ENCODE results near the gene PLEKHG1.

Gene PLEKHG1

DNA sequence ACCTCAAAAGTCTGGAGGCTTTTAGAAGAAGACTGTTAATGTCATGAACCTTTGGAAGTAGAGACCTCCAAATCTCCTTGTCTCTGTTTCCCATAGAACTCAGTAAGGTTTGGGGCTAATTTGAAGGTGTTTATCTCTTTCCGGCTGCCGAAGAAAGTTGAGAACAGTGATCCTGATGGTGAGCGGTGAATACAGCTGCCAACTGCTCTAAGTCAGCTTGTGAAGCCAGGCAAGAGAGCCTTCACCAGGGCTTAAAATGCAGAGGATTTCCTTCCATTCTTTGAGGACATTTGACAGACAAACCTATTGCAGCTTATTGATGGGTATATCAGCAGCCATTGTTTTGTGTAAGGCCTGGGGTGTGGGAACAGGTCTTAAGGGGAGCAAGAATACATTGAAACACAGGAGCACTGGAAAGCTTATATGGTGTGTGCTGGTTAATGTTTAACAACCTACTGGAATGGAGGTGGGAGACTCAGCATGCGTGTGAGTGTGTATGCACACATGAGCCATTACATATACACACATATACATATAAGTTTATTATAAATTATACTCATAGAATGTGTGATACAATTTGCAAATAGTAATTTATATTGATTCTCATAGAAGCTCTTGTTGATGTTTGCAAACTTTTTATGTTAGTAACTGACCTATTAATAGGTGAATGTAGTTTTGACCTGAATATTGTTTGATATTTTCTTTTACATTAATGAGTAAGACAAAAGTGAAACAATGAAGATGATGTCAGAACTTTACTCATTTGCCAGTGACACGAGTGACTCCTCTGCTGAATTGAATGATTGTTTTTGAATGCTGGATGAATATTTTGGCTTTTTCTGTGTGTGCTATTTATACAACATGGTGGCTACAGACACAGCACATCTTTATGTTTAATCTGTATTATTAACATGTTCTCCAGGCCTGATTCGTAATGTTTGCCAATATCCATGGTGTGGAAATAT, 18.1 kb downstream of the PLEKHG1 start:
- no peak overlapping the region for H3K4me3 ChIP-seq (ENCODE audit: low read depth, low read length)

DNA sequence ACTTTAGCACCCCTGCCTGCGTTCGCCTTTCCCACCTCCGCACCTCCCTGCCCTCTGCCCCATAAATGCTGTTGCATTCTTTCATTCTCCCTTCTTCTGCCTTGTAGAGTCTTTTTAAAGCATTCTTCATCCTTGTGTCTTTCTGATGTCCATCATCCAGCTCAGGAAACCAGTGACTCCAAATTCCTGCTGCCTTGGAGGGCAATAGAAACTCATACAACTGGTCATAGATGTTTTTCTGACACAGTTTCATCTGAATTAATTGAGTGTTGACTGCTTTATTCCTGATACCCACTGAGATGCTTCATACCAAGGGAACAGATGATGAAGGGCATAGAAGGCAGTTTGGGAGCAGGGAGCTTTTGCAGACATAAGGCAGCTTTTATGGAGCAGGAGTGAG, 19.6 kb downstream of the PLEKHG1 start:
- no peak overlapping the region for H3K4me3 ChIP-seq (ENCODE audit: low read depth, low read length)

DNA sequence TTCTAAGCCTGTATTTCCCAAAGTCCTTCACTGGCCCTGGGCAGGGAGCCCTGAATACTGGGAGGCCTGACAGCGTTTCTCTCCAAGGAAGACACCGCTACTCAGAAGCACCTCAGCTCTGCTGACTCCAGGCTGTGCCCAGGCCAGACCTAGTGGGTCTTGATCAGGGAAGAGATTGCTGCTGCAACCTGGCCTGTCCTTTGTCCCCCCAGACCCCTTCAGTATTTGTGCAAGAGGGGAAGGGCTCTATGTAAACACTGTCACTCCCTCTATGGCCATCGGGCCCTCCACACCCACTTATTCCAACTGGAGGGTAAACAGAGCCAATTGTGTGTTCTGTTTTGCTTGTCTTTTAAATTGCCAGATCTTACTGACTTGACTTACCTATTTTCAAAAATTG, 20.6 kb downstream of the PLEKHG1 start:
- H3K4me3 ChIP-seq (ENCODE audit: low read depth, low read length) = no peak overlapping the region

DNA sequence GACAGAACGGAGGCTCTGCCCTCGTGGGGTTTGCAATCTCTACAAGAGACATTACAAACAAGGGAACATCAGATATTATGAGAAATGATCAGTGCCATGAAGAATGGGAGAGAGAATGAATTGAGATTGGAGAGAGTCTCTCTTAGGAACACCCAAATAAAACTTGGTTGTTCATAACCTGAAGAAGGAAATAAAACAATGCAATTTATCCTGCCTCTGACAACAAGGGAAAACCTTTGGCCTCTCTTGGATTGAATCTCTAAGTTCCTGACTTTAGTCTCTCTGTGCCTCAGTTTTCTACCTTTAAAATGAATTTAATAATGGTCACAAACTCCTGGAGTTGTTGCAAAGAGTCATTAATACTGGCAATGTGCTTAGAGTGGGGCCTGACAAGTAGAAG, 21.1 kb downstream of the PLEKHG1 start:
- no peak overlapping the region for H3K4me3 ChIP-seq (ENCODE audit: low read depth, low read length)

DNA sequence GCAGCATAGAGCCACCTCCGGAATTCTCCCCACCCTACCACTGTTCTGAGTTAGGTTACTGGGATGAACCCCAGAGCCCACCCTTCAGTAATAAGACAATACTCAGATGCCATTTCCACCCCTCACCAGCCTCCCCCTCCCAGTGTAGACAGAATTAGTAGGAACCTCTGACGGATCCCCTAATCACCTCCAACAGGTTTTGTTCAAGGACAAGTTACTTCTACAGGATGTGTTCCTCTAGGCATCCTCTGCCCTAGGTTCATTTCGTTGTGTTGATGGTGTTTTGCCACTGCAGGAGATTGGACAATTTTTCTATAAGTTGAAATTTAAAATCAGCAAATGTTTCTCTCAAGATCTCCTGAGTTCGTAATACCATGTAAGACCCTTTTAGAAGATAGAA, 22.8 kb downstream of the PLEKHG1 start:
- no peak overlapping the region for H3K4me3 ChIP-seq (ENCODE audit: low read depth, low read length)

DNA sequence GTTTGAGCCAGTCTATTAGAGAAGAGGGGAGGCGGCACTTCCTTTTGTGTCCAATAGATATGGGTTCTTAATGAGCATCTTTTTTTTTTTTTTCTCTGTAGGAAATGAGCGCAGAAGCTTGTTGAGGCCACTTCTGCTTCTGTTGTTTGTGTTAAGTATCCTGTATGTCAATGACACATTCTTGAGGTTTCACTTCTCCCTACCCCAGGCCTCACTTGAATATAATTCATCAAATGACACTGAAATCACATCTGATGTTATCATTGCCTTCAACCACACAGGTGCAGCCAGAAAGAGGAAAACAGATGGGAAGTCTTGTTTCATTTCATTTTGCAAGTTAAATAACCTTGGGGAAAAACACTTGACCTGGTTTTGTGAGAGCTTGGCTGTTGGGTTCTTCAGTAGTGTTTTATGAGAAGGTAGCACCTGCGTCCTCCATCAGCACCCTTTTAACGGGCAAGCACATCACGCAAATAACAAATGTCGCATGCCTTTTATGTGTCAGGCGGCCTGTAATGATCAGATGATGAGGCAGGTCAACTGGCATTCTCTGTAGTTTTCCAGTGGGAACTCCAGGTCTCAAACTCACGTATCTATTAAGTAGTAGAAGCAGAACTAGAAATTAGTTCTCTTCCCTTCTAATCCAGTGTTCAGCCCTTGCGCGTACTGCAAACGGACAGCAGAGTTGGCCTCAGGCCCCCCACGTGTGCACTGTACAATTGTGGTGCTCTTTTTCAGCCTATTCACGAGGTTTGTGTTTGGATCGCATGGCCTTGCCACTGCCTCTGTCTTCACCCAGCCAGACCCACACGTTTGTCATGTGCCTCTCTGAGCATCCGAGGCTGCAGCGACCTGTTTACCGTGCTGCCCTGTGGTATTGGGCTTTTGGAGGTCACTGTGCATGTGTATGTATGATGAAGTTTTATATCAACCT, 23.5 kb downstream of the PLEKHG1 start:
- no peak overlapping the region for H3K4me3 ChIP-seq (ENCODE audit: low read depth, low read length)

DNA sequence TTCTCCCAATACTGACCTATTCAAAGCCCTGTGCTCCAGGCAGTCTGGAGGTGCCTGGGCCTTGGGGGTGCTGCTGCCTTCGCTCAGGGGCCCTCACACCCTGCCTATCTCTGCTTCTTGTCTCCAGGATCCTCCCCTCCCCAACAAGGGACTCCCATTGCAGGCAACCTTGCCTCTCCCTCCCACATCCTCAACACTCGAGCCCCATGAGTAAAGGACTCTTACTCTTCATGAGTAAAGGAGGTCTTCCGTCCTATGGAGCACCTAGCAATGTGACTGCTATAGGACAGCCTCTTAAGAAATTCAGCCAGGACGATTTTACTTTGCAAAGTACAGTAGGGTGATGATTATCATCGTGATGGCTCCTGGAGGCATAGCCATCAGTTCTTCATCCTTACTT, 24.5 kb downstream of the PLEKHG1 start:
- H3K4me3 ChIP-seq (ENCODE audit: low read depth, low read length) = no peak overlapping the region

DNA sequence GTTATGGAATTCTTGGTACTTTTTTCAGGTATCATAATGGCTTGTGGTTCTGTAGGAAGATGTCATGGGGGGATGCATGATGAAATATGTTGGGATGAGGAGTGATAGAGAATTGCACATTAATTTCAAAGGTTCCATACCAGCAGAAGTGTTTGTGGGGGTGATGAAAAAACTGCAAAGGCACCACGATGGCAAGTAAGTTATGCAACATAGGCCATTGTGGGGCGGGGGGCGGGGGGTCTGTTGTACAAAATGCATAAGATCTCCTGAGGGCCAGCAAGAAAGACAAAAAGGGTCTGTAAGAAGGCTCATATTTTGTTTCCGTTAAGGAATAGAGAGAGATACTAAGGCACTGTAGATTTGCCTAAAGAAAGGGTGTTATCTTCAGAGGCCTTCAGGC, 26.2 kb downstream of the PLEKHG1 start:
- no peak overlapping the region for H3K4me3 ChIP-seq (ENCODE audit: low read depth, low read length)

DNA sequence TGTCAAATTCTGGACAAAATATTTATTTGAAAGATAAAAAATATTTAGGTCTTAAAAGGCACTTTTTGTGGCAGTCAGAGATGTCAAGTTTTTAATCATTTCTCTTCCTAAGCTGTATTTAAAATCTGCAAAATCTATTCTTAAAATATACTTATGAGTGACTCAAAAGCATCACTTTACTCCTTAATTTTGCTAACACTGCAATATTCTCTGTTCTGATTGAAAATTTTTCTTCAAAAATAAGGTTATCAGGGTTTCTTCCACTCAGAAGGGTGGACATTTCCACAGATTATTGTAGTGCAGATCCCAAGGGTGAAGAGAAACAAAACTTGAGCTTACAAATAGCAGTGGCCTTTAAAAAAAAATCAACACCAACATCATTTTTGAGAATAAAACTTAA, 27.5 kb downstream of the PLEKHG1 start:
- no peak overlapping the region for H3K4me3 ChIP-seq (ENCODE audit: low read depth, low read length)

DNA sequence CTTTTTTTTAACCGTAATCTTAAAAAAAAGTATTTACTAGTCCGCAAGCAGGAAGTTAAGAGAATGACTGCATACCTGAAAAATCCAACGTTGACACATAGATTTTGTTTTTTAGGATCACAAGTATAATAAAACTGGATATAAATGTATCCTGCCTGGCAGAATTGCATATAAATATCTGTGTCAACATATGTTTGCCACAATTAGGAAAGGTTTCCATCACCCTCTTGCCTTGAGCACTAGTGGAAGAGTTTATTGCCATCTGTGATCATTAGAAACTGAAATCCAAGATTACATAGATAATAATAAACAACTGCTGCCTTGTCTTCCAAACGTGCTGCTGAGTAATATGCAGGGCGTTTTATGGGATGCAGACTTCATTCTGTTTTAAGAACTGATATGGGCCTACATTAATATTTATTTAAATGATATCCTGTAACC, 27.9 kb downstream of the PLEKHG1 start:
- H3K4me3 ChIP-seq (ENCODE audit: low read depth, low read length) = no peak overlapping the region

DNA sequence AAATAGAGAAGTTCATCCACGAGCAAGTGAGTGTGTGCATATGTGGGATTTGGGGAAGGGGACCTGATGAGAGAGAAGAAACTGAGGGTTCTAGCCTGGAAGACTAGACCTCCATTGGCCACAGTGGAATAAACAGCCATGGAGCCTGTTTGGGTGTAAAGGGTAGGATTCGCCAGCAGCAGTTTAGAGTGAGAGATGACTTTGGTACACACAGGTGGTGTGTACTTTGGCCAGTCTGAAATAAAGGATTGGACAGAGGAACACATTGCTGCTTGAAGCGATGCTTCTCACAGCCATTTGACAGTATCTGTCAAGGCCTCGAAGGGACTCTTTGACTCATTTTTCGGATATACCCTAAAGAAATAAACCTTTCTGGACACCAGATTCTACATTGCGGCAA, 29.2 kb downstream of the PLEKHG1 start:
- H3K4me3 ChIP-seq (ENCODE audit: low read depth, low read length) = no peak overlapping the region

DNA sequence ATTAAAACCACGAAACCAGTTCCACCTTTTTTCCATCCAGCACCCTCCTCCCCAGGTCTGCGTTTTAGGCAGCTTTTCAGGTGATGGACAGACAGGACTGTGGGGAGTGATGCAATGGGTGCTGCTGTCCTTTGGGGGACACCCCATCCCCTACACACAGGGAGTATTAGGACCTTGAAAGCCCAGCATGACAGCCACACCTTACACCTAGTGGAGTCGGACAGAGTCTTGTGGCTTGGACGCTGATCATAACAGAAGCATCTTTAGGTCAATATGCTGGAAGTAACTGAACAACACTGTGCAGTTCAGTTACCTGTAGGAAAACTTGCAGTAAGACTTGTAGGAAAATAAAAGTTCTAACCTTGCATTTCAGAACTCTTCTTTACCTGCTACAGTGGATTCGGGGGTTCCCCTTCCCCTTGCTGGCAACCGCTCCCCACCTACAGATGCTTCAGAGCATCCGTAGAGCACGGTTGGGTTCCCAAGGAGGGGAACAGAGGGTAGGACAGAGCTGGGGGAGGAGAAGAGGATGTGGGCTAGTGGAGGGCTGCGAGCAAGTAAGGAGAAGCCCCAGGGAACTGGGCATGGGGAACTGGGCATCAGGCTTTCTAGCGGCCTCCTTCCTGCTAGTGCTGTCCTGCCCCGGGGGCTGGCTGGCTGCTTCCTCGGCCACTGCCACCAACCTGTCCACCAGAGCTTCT, 31.7 kb downstream of the PLEKHG1 start:
- H3K4me3 ChIP-seq (ENCODE audit: low read depth, low read length) = no peak overlapping the region

DNA sequence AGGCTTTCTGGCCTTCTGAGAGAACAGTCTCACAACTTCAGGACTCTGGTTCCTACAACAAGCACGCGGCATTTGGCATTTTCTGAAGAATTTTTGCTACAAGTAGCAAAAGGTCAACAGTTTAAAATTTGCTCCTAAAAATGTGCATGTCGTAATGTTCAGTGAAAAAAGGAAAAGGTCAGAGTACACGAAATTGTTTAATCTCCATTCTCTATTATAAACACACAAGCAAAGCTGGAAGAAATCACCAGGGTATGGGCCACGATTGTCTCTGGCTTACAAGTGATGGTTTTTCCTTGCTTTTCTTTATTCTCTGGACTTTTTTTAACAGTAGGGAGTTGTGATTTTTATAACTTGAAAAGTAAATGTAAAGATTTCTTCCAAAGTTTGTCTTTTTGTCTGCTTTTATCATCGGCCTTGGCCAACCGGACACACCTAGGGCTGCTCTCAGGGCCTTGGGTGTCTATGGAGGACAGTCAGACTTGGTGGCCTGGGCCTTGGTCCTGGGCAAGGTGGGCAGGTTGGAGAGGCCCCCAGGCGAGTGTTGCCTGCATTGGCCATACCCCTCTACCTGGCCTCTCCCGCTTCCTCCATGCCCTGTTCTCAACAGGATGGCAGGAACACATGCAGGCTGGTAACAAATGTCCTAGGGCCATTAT, 32.4 kb downstream of the PLEKHG1 start:
- H3K4me3 ChIP-seq (ENCODE audit: low read depth, low read length) = no peak overlapping the region

DNA sequence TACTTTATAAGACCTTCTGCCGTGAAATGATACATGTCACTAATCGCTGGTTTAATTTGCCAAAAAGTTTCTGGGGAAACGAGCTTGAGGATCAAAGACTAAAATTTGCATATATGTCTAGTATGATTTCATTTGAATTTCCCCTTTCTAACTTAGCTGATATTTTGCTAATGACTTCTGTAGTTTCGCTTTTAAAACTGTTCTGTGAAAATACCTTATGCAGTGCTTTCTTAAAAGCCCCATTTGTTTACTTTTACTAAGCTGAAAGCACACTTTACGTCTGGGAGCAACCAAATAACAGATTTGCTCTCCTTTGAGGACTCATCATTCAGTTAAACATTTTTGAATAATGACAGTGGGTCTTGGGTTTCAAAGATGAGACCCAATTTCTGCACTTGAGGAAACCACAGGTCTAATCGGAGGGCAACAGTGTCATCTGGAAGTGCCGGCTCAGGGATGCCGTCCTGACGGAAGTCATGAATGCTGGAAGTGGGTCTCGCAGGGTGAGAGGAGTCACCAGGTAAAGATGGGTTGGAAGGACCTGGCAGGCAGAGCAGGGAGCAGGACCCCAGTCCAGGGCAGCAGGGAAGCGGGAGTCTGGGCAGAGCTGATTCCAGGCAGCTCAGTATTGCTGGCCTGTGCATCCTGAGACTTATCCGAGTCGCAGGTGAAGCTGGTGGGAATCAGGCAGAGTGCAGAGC, 33.2 kb downstream of the PLEKHG1 start:
- H3K4me3 ChIP-seq (ENCODE audit: low read depth, low read length) = no peak overlapping the region

DNA sequence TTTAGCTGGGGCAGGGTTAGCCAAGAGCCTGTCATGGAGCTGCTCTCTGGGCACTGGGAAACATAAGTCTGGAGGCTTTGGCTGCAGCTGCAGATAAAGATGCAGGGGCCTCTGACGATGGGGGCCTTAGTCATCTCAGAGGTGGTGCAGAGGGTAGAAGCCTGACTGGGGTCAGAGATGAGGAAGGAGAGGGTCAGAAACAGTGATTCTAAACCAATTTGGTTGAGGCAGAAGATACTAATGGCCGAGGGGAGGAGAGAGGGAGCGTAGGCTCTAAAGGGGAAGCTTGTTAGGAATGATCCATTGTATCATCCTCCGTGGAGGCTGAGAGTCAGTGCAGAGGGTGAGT, 33.8 kb downstream of the PLEKHG1 start:
- no peak overlapping the region for H3K4me3 ChIP-seq (ENCODE audit: low read depth, low read length)

DNA sequence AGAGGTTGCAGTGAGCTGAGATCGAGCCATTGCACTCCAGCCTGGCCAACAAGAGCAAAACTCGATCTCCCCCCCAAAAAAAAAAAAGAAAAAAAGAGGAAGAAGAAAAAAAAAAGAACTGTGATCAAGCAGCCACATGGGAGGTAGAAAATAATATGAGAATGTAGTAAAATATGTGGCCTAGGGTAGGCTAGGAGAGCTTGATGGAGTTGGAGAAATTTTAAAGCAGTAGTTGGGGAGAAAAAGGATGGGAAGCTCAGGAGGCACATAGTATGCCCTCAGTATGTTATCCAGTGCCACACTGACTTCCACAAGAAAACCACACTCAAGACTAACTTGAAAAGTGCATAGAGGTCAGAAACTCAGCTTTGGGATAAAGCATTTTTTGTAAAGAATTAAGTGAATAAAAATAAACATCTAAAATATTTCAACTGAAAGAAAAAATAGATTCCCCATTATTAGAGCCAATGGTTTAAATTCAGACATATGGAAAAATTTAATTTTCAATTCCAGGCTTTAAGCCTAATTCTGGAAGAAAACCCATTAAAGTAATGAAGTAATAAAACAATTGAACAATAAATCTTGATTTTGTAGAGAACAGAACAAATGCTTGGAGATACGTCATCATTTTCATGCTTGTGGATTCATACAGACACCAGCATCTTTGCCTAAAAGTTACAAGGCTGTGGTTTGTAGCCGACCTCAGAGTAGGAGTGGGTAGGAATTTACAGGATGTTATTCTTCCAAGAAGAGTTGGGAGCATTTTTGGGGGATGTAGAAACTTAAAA, 34.7 kb downstream of the PLEKHG1 start:
- no peak overlapping the region for H3K4me3 ChIP-seq (ENCODE audit: low read depth, low read length)

DNA sequence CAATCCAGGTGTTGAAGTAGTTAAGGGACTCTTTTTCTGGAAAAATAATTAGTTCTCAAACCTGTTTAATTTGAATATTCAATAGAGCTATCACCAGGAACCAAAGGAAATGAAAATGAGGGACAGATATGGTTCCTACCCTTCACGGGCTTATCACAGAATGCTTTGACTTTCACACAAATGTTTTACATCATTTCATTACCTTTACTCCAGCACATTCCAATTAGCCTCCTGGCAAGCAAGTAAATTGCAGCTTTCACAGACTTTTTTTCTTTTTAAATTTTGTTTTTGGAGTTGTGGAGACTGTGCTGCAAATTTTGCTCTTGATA, 35.2 kb downstream of the PLEKHG1 start:
- H3K4me3 ChIP-seq (ENCODE audit: low read depth, low read length) = no peak overlapping the region

DNA sequence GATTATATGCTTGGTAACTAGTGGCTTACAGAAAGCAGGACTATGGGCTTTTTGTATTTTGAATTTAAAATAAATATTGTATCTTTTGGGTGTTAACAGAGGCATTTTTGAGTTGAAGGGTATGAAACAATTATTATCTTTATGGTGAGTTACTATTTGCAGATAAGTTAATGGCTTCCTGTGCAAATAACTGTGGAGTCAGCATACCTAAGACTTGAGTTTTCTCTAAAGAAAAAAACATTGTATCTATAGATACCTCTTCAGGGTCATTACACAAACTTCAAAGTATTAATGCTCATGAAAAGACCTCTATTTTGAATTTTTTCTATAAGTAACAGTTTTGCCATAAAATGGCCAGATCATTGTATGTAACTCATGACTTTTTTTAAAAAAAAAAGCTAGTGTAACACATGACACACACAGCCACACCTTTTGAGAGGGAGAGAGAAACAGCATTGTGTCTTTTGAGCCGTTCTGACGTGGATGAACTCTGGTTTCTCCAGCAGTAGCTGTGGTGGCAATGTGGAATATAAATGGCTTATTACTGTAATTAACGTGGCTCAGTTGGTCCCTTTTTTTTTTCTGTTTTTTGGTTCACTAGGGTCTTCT, 36.3 kb downstream of the PLEKHG1 start:
- H3K4me3 ChIP-seq (ENCODE audit: low read depth, low read length) = no peak overlapping the region

DNA sequence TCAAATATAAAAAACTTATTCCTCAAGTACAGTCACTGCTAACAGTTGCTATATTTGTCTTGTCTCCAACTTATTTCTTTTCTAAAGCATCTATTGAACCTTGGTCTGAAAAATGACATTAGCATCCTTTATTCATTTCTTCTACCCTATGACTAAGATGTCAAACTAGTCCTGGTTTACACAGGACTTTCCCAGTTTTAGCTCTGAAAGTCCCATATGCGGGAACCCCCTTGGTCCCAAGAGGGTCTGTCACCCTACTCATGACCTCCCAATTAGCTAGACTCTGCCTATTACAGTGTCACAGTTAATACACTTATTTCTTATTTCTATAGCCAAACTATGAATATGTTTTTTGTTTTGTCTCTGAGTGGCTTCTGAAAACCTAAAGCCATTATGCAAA, 37.1 kb downstream of the PLEKHG1 start:
- no peak overlapping the region for H3K4me3 ChIP-seq (ENCODE audit: low read depth, low read length)

Data from iPS-11a (cell line).